ENCODE data around the gene RGL3.

Gene RGL3

GRCh38 chr19:11373885-11374432, 45.2 kb downstream of the RGL3 start:
- no peak for TF ChIP-seq CTCF (IDR thresholded peaks at IDR 0.05; ENCODE audit: insufficient read depth, low read length)
- TF ChIP-seq REST (IDR thresholded peaks at IDR 0.05; ENCODE audit: insufficient replicate concordance, low read depth), result no peak
- no peak for TF ChIP-seq POLR2AphosphoS5 (IDR thresholded peaks at IDR 0.05; ENCODE audit: low read depth)
- TF ChIP-seq SPI1 (IDR thresholded peaks at IDR 0.05; ENCODE audit: borderline replicate concordance, low read depth), result peak; percentile 68; the same call in 1 of the 2 replicates
- TF ChIP-seq GABPA (IDR thresholded peaks at IDR 0.05; ENCODE audit: low read depth), result no peak; the same call in 1 of the 2 replicates
- peak overlapping the region; percentile 95 for H3K27ac ChIP-seq (replicated peaks)
- DNase-seq (ENCODE audit: low read depth in 1 of 2, low spot score in 1 of 2), result peak; percentile 58 to 70
- H3K4me3 ChIP-seq (replicated peaks; ENCODE audit: insufficient read depth, low read length), result peak overlapping the region; percentile 56
- H3K27me3 ChIP-seq (ENCODE audit: insufficient read depth, poor library complexity, severe bottlenecking), result no peaks in the 10 kb centered on the region

- peak overlapping the region; percentile 95 for H3K27ac ChIP-seq (replicated peaks)
- H3K4me3 ChIP-seq (replicated peaks; ENCODE audit: insufficient read depth, low read length), result peak overlapping the region; percentile 56; the same call in 1 of the 2 replicates
- TF ChIP-seq CTCF (IDR thresholded peaks at IDR 0.05; ENCODE audit: insufficient read depth, low read length), result no peak
- TF ChIP-seq POLR2AphosphoS5 (IDR thresholded peaks at IDR 0.05; ENCODE audit: low read depth), result no peak
- TF ChIP-seq SPI1 (IDR thresholded peaks at IDR 0.05; ENCODE audit: borderline replicate concordance, low read depth), result no peak
- TF ChIP-seq GABPA (IDR thresholded peaks at IDR 0.05; ENCODE audit: low read depth), result no peak
- TF ChIP-seq REST (IDR thresholded peaks at IDR 0.05; ENCODE audit: insufficient replicate concordance, low read depth), result no peak
- no peaks in the 10 kb centered on the region for H3K27me3 ChIP-seq (ENCODE audit: insufficient read depth, poor library complexity, severe bottlenecking)
- DNase-seq (ENCODE audit: low read depth in 1 of 2, low spot score in 1 of 2), result peak in 1 of 2 experiments; percentile 71
Observed at GRCh38 chr19:11373166-11373884, 45.8 kb downstream of the RGL3 start.

GRCh38 chr19:11370744-11371143, 48.4 kb downstream of the RGL3 start:
- TF ChIP-seq GABPA (IDR thresholded peaks at IDR 0.05; ENCODE audit: low read depth), result no peak
- no peak for TF ChIP-seq CTCF (IDR thresholded peaks at IDR 0.05; ENCODE audit: insufficient read depth, low read length)
- TF ChIP-seq REST (IDR thresholded peaks at IDR 0.05; ENCODE audit: insufficient replicate concordance, low read depth), result no peak
- no peak for TF ChIP-seq POLR2AphosphoS5 (IDR thresholded peaks at IDR 0.05; ENCODE audit: low read depth)
- no peak for TF ChIP-seq SPI1 (IDR thresholded peaks at IDR 0.05; ENCODE audit: borderline replicate concordance, low read depth)
- DNase-seq (ENCODE audit: low read depth in 1 of 2, low spot score in 1 of 2), result no peak
- Histone ChIP-seq H3K27ac (replicated peaks) (no peak overlapping the region), H3K27me3 (ENCODE audit: insufficient read depth, poor library complexity, severe bottlenecking) (no peaks in the 10 kb centered on the region), H3K4me3 (replicated peaks; ENCODE audit: insufficient read depth, low read length) (no peak overlapping the region)
